K562 (cell line): Measurements from ENCODE around the gene WWC2. TPM values are rescaled to one million over a fixed set of nuclear protein-coding genes. Genes with fewer than 3 reads are reported as not detected.

Experiments used
- ATAC-seq: fragments of 200-7000 bp; cut with Tn5 transposase; 3 replicates; pipeline ENCODE4 v1.9.1; 2020; ENCODE audit warnings: moderate library complexity
- BruUV-seq: library from RNA; stranded (reverse); fragments of 400-500 nt; replicated peaks from 2 replicates; lab custom pipeline; 2021; lab: Mats Ljungman, UMichigan
- CTCF ChIA-PET: fragments of 300-600 bp; formaldehyde crosslinking; extraction: SDS; loops from one replicate; lab custom pipeline; 2021; ENCODE audit warnings: low intra/inter-chr PET ratio; lab: Yijun Ruan, JAX
- POLR2A ChIA-PET: fragments of 300-600, 350-650 bp; sonication (Branson Sonifier 250); formaldehyde crosslinking; extraction: SDS; loops from one replicate; lab custom pipeline; 2021; ENCODE audit warnings: antibody characterized with exemption, inconsistent platforms; lab: Yijun Ruan, JAX
- DNase-seq, 4 experiments: peaks; one replicate each; pipeline versions ENCODE4 v3.0.0 to v3.0.0-alpha.2; 2011 to 2018; ENCODE audit warnings: low spot score in 3 of 4, mixed read lengths in 3 of 4; ENCODE audit errors: extremely low read depth in 1 of 4
- FAIRE-seq: peaks from 2 replicates; lab custom pipeline; 2011; peaks lifted over from hg19 to GRCh38; lab: Jason Lieb, UNC
- H2AFZ ChIP-seq: 2 replicates; pipeline ENCODE4 v1.6.0; 2011; ENCODE audit warnings: low read depth, low read length, control low read depth, inconsistent platforms
- H3K27ac ChIP-seq: fragments of 200-600 bp; 3 replicates; pipeline ENCODE4 v1.8.0; 2011; ENCODE audit warnings: low read depth, mild to moderate bottlenecking, control low read depth, inconsistent platforms, low read length, moderate library complexity, mixed read lengths; ENCODE audit errors: extremely low read depth
- H3K27me3 ChIP-seq, 2 experiments: fragments of 300-600 bp in 1 of 2; 2 replicates in 1 of 2; 3 replicates in 1 of 2; pipeline versions ENCODE4 v1.6.0 to v1.8.0; 2011; ENCODE audit warnings: inconsistent platforms in 2 of 2, low read length in 2 of 2, mild to moderate bottlenecking in 1 of 2, mixed read lengths in 1 of 2, moderate library complexity in 1 of 2; ENCODE audit not compliant: control insufficient read depth in 2 of 2, insufficient read depth in 2 of 2
- H3K36me3 ChIP-seq: fragments of 300-600 bp; 3 replicates; pipeline ENCODE4 v1.8.0; 2011; ENCODE audit warnings: mild to moderate bottlenecking, low read length, inconsistent platforms; ENCODE audit not compliant: control insufficient read depth, insufficient read depth
- H3K4me1 ChIP-seq, 2 experiments: fragments of 200-600 bp in 1 of 2; replicated peaks in 1 of 2; 2 replicates in 1 of 2; 3 replicates in 1 of 2; pipeline versions ENCODE4 v1.5.1 to v1.8.0; 2011; ENCODE audit warnings: inconsistent platforms in 2 of 2, low read length in 2 of 2, mild to moderate bottlenecking in 1 of 2, mixed read lengths in 1 of 2, moderate library complexity in 1 of 2; ENCODE audit not compliant: control insufficient read depth in 2 of 2, insufficient read depth in 2 of 2
- H3K4me2 ChIP-seq: 2 replicates; pipeline ENCODE4 v1.6.1; 2011; ENCODE audit warnings: low read length, control low read depth, inconsistent platforms, mixed read lengths; ENCODE audit not compliant: insufficient read depth
- H3K4me3 ChIP-seq: fragments of 200-600 bp; sonication (generic), shearing (Covaris generic); 2 replicates; pipeline ENCODE4 v1.5.1; 2016; ENCODE audit warnings: control low read depth, inconsistent platforms
- H3K79me2 ChIP-seq: fragments of 200-600 bp; 3 replicates; pipeline ENCODE4 v1.8.0; 2011; ENCODE audit warnings: low read length, inconsistent platforms; ENCODE audit not compliant: control insufficient read depth, insufficient read depth
- H3K9ac ChIP-seq, 2 experiments: 2 replicates each; pipeline versions ENCODE4 v1.6.0 to v1.6.1; 2011; ENCODE audit warnings: low read depth in 2 of 2, low read length in 2 of 2, control low read depth in 1 of 2, inconsistent platforms in 1 of 2, mild to moderate bottlenecking in 1 of 2, mixed read lengths in 1 of 2; ENCODE audit not compliant: insufficient read depth in 1 of 2
- H3K9me1 ChIP-seq: one replicate; pipeline ENCODE4 v1.6.0; 2011; ENCODE audit warnings: inconsistent platforms, mild to moderate bottlenecking, low read length, moderate library complexity; ENCODE audit not compliant: control insufficient read depth, insufficient read depth
- H3K9me3 ChIP-seq: replicated peaks from 2 replicates; pipeline ENCODE4 v1.5.1; 2011; ENCODE audit warnings: low read depth, low read length, inconsistent platforms; ENCODE audit not compliant: control insufficient read depth, insufficient read depth
- H4K20me1 ChIP-seq: replicated peaks from 2 replicates; pipeline ENCODE4 v1.6.1; 2011; ENCODE audit warnings: low read length, inconsistent platforms, mixed read lengths; ENCODE audit not compliant: control insufficient read depth, insufficient read depth
- BRF1 ChIP-seq: IDR thresholded peaks from 3 replicates; pipeline ENCODE4 v1.6.1; 2011; ENCODE audit warnings: borderline replicate concordance, mild to moderate bottlenecking; ENCODE audit not compliant: insufficient read length; ENCODE audit errors: extremely low read depth
- ETV5 ChIP-seq: sonication (generic); formaldehyde crosslinking; IDR thresholded peaks from 2 replicates; pipeline ENCODE4 v1.4.0; 2020; ENCODE audit warnings: low read depth, mild to moderate bottlenecking, missing genetic modification reagents
- GABPB2 ChIP-seq: fragments of 250-450 bp; sonication (Bioruptor Pico); conservative IDR thresholded peaks from 2 replicates; pipeline ENCODE4 v1.5.1; 2021; ENCODE audit warnings: mild to moderate bottlenecking
- ILK ChIP-seq: fragments of 450-650 bp; IDR thresholded peaks from 2 replicates; pipeline ENCODE4 v1.6.1; 2016; ENCODE audit warnings: missing genetic modification characterization, low read depth, mild to moderate bottlenecking, missing compliant biosample characterization, moderate library complexity, borderline replicate concordance
- MEF2A ChIP-seq: IDR thresholded peaks from 2 replicates; pipeline ENCODE4 v1.6.1; 2011; ENCODE audit warnings: low read depth, mild to moderate bottlenecking, low read length, moderate library complexity; ENCODE audit not compliant: control insufficient read depth
- RBFOX2 ChIP-seq: fragments of 200-400 bp; formaldehyde crosslinking; IDR thresholded peaks from 2 replicates; pipeline ENCODE4 v1.6.1; 2017; ENCODE audit warnings: low read depth, mild to moderate bottlenecking, low read length, moderate library complexity
- RBM39 ChIP-seq: fragments of 200-400 bp; formaldehyde crosslinking; optimal IDR thresholded peaks from 2 replicates; pipeline ENCODE3; 2018; ENCODE audit warnings: low read depth, low read length
- RCOR1 ChIP-seq, 2 experiments: IDR thresholded peaks; 2 replicates each; pipeline ENCODE4 v1.6.1; 2012; ENCODE audit warnings: low read depth in 2 of 2, low read length in 2 of 2, borderline replicate concordance in 1 of 2, improper control_type of control experiment in 1 of 2
- SMARCB1 ChIP-seq: IDR thresholded peaks from 2 replicates; pipeline ENCODE4 v1.6.1; 2011; ENCODE audit warnings: improper control_type of control experiment, low read depth; ENCODE audit not compliant: insufficient read length
- TAF7 ChIP-seq: fragments of 450-650 bp; IDR thresholded peaks from 2 replicates; pipeline ENCODE4 v1.6.1; 2016; ENCODE audit warnings: missing genetic modification characterization, missing compliant biosample characterization
- TFAM ChIP-seq: fragments of 250-450 bp; sonication (Bioruptor Pico); conservative IDR thresholded peaks from 2 replicates; pipeline ENCODE4 v1.5.0; 2021; ENCODE audit warnings: mild to moderate bottlenecking, moderate library complexity
- U2AF1 ChIP-seq: fragments of 200-400 bp; formaldehyde crosslinking; optimal IDR thresholded peaks from 2 replicates; pipeline ENCODE3; 2017; ENCODE audit warnings: mild to moderate bottlenecking, low read depth, low read length, moderate library complexity
- ZNF274 ChIP-seq: IDR thresholded peaks from 2 replicates; pipeline ENCODE4 v1.6.1; 2011; ENCODE audit warnings: low read depth, mild to moderate bottlenecking, low read length, moderate library complexity, borderline replicate concordance
- WGBS: fragments of 100-300 bp; shearing (Covaris generic); methylation state at CpG from one replicate; pipeline ENCODE4 v1.1.6; 2016; ENCODE audit warnings: low coverage, mixed read lengths; ENCODE audit not compliant: insufficient coverage; ENCODE audit errors: missing lambda C conversion rate; 5-methylcytosine and 5-hydroxymethylcytosine counted together
- in situ Hi-C: fragments of 300-500 bp; cut with MboI; formaldehyde crosslinking; loops from 4 replicates; pipeline ENCODE4 v1.15.0; 2018; ENCODE audit warnings: inconsistent platforms, mixed read lengths
- intact Hi-C: fragments of 100-400 bp; cut with micrococcal nuclease; formaldehyde crosslinking; loops from 2 replicates; pipeline ENCODE4 v1.14.2; 2022
- polyA plus RNA-seq, 8 experiments: library from polyadenylated mRNA; depleted of rRNA in 4 of 8; stranded (reverse) in 5 of 8; unstranded in 3 of 8; fragments of >200 nt; fragmentation: Nextera tagmentation in 2 of 8; fragmentation: Illumina TruSeq in 1 of 8; extraction: Ambion mirVana in 2 of 8; extraction: Trizol in 1 of 8; gene quantifications; 2 replicates each; pipeline versions ENCODE4 v1.2.1 to v1.2.3, GENCODE V29; 2011 to 2014; ENCODE audit warnings: inconsistent platforms in 1 of 8, missing spikeins in 1 of 8
- total RNA-seq, 7 experiments: library from RNA; depleted of rRNA in 6 of 7; stranded (reverse); fragments of >200 nt in 6 of 7; fragmentation: Illumina TruSeq in 2 of 7; extraction: Trizol in 2 of 7; gene quantifications; 2 replicates each; pipeline versions ENCODE4 v1.2.1 to v1.2.3, GENCODE V29; 2011 to 2021; ENCODE audit warnings: low replicate concordance in 1 of 7
- TF ChIP-seq, protein P1 (sequence below): sonication (generic); formaldehyde crosslinking; IDR thresholded peaks from 2 replicates; pipeline ENCODE4 v1.5.0; 2020; ENCODE audit warnings: missing genetic modification reagents
- TF ChIP-seq, protein P2 (sequence below): sonication (generic); formaldehyde crosslinking; IDR thresholded peaks from 2 replicates; pipeline ENCODE4 v1.9.0; 2022; ENCODE audit warnings: mild to moderate bottlenecking, missing genetic modification reagents
- TF ChIP-seq, protein P3 (sequence below): fragments of 150-350 bp; conservative IDR thresholded peaks from 2 replicates; pipeline ENCODE4 v1.6.1; 2014; ENCODE audit warnings: low read length
- TF ChIP-seq, protein P4 (sequence below): IDR thresholded peaks from 2 replicates; pipeline ENCODE4 v1.6.1; 2011; ENCODE audit warnings: borderline replicate concordance, low read depth, mild to moderate bottlenecking, moderate library complexity, low read length; ENCODE audit not compliant: insufficient read depth, poor library complexity, severe bottlenecking

Gene WWC2
- total and polyA plus RNA-seq, 9 of the 15 experiments (the other 6 are each of a cell fraction or from before 2014, with no cell fraction given), result 3.7 to 39.4 (median 19.6) TPM

DNA sequence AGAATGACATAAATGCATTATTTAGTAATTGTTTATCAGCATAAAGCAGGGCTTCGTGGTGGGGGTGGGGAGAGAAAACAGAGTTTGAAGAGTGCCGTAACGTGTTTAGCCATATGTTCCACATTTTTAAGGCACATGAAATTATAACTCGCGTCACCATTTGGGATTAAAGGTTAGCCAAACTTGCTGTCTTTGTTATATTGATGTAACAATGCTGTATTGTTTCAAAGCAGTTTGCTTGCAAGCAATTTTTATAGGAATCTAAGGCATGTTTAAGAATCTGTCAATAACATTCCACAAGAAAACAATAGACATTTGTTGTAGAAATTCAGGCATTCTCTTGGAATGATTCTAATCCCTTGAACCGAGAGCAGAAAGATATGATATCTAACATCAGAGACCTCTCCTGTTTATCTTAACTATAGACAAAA is 142.7 kb downstream of the WWC2 start:
- no peaks in the 10 kb centered on the region for H4K20me1 ChIP-seq
- no peaks in the 10 kb centered on the region for H3K9me3 ChIP-seq
- CTCF ChIA-PET, result no interaction called here
- BruUV-seq, result no TSS peak
- POLR2A ChIA-PET, result interaction anchor here (0.6 to 1.4 kb wide), 2 partner anchors 11 to 314 kb away, joined by 3 to 6 read pairs; no protein-coding TSS in a partner anchor
- intact Hi-C loops (no loop called here), in situ Hi-C loops (no loop called here)
- no peaks in the 10 kb centered on the region for H3K79me2 ChIP-seq
- no peak overlapping the region for H3K27ac ChIP-seq
- H2AFZ ChIP-seq, result no peak overlapping the region
- no peak overlapping the region for H3K4me3 ChIP-seq
- 37% methylated on average over 6 of the region's 6 CpGs for WGBS
- FAIRE-seq (no peak), DNase-seq (no peak), ATAC-seq (no peak)
- H3K4me1 ChIP-seq, result peaks cover 10 to 14% of the 10 kb centered on the region in 2 experiments; a peak in 3 of 5 replicates
- H3K9ac ChIP-seq, result no peak overlapping the region
- 0 out of 2 replicates have a peak overlapping the region, but pooled peaks have one; percentile 13 for H3K4me2 ChIP-seq
- peaks cover 3% of the 10 kb centered on the region for H3K9me1 ChIP-seq
- H3K27me3 ChIP-seq, result no peaks in the 10 kb centered on the region
- peaks cover 18% of the 10 kb centered on the region for H3K36me3 ChIP-seq
- TF ChIP-seq BRF1 (no peak), ETV5 (CRISPR knock-in tag) (no peak), ZNF274 (no peak), RBFOX2 (no peak), ILK (tag) (no peak), SMARCB1 (no peak), TAF7 (no peak), TFAM (CRISPR knock-in tag) (no peak), U2AF1 (no peak), RCOR1 (IDR thresholded peaks at IDR 0.05; ENCODE audit: borderline replicate concordance in 1 of 2, low read depth in 2 of 2, low read length in 2 of 2) (no peak), GABPB2 (CRISPR knock-in tag) (no peak), MEF2A (no peak), RBM39 (no peak)
- TF ChIP-seq, protein P1, sequence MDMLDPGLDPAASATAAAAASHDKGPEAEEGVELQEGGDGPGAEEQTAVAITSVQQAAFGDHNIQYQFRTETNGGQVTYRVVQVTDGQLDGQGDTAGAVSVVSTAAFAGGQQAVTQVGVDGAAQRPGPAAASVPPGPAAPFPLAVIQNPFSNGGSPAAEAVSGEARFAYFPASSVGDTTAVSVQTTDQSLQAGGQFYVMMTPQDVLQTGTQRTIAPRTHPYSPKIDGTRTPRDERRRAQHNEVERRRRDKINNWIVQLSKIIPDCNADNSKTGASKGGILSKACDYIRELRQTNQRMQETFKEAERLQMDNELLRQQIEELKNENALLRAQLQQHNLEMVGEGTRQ (CRISPR knock-in tag), result no peak
- TF ChIP-seq, protein P2, sequence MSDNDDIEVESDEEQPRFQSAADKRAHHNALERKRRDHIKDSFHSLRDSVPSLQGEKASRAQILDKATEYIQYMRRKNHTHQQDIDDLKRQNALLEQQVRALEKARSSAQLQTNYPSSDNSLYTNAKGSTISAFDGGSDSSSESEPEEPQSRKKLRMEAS (CRISPR knock-in tag), result no peak
- TF ChIP-seq, protein P3, sequence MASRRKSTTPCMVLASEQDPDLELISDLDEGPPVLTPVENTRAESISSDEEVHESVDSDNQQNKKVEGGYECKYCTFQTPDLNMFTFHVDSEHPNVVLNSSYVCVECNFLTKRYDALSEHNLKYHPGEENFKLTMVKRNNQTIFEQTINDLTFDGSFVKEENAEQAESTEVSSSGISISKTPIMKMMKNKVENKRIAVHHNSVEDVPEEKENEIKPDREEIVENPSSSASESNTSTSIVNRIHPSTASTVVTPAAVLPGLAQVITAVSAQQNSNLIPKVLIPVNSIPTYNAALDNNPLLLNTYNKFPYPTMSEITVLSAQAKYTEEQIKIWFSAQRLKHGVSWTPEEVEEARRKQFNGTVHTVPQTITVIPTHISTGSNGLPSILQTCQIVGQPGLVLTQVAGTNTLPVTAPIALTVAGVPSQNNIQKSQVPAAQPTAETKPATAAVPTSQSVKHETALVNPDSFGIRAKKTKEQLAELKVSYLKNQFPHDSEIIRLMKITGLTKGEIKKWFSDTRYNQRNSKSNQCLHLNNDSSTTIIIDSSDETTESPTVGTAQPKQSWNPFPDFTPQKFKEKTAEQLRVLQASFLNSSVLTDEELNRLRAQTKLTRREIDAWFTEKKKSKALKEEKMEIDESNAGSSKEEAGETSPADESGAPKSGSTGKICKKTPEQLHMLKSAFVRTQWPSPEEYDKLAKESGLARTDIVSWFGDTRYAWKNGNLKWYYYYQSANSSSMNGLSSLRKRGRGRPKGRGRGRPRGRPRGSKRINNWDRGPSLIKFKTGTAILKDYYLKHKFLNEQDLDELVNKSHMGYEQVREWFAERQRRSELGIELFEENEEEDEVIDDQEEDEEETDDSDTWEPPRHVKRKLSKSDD, result no peak
- TF ChIP-seq, protein P4, sequence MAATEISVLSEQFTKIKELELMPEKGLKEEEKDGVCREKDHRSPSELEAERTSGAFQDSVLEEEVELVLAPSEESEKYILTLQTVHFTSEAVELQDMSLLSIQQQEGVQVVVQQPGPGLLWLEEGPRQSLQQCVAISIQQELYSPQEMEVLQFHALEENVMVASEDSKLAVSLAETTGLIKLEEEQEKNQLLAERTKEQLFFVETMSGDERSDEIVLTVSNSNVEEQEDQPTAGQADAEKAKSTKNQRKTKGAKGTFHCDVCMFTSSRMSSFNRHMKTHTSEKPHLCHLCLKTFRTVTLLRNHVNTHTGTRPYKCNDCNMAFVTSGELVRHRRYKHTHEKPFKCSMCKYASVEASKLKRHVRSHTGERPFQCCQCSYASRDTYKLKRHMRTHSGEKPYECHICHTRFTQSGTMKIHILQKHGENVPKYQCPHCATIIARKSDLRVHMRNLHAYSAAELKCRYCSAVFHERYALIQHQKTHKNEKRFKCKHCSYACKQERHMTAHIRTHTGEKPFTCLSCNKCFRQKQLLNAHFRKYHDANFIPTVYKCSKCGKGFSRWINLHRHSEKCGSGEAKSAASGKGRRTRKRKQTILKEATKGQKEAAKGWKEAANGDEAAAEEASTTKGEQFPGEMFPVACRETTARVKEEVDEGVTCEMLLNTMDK, result no peak
